ENCODE measurements around the gene SPRY4. TPM values are rescaled to one million over a fixed set of nuclear protein-coding genes. Genes with fewer than 3 reads are reported as not detected.

The SPRY4 gene
- total RNA-seq, 1 experiment from 2014 or later: 35.6 TPM

GRCh38 chr5:142286111-142286510 lies 38.7 kb downstream of the SPRY4 start:
- no peaks in the 10 kb centered on the region for H3K27me3 ChIP-seq (ENCODE audit: control insufficient read depth, insufficient read depth, low read length)
- H3K27ac ChIP-seq (ENCODE audit: low read length): no peak overlapping the region
- CTCF ChIA-PET: no interaction called here
- no TSS peak for BruUV-seq (replicated peaks)
- no peaks in the 10 kb centered on the region for H3K9me3 ChIP-seq (ENCODE audit: control insufficient read depth, insufficient read depth, low read depth, low read length)
- intact Hi-C loops (cut with micrococcal nuclease; ENCODE audit: unreplicated experiment): no loop called here
- peaks cover 21% of the 10 kb centered on the region for H3K4me1 ChIP-seq (ENCODE audit: control insufficient read depth, insufficient read depth, low read length)
- no peak for TF ChIP-seq CTCF (IDR thresholded peaks at IDR 0.05)
- no peak for TF ChIP-seq REST (IDR thresholded peaks at IDR 0.05; ENCODE audit: insufficient read depth in 1 of 2, low read depth in 2 of 2, low read length in 1 of 2)
- TF ChIP-seq TCF7L2 (IDR thresholded peaks at IDR 0.05; ENCODE audit: low read depth, low read length): no peak
- TF ChIP-seq POLR2AphosphoS5 (IDR thresholded peaks at IDR 0.05; ENCODE audit: low read depth, low read length): no peak
- no peak for TF ChIP-seq SIN3A (IDR thresholded peaks at IDR 0.05; ENCODE audit: borderline replicate concordance, insufficient read depth, low read depth, low read length)
- no peak for DNase-seq (ENCODE audit: low read depth, low spot score)
- POLR2A ChIA-PET: interaction anchor here (0.6 kb wide), 1 partner anchor 64 kb away, joined by 4 read pairs; no protein-coding TSS in a partner anchor
- no peak for ATAC-seq
- in situ Hi-C loops (cut with HindIII; ENCODE audit: low pct_unique_long_range_greater_than_20kb, low sequenced_read_pairs): no loop called here
- no peak overlapping the region for H3K4me3 ChIP-seq (ENCODE audit: low read depth in 2 of 2, low read length in 2 of 2)
- H3K36me3 ChIP-seq (ENCODE audit: control insufficient read depth, insufficient read depth, low read length): no peaks in the 10 kb centered on the region

GRCh38 chr5:142283304-142283703 lies 41.5 kb downstream of the SPRY4 start:
- intact Hi-C loops (cut with micrococcal nuclease; ENCODE audit: unreplicated experiment): no loop called here
- Histone ChIP-seq H3K27ac (ENCODE audit: low read length) (no peak overlapping the region), H3K4me1 (ENCODE audit: control insufficient read depth, insufficient read depth, low read length) (peaks cover 7% of the 10 kb centered on the region; the same call in 1 of the 2 replicates), H3K27me3 (ENCODE audit: control insufficient read depth, insufficient read depth, low read length) (no peaks in the 10 kb centered on the region), H3K4me3 (ENCODE audit: low read depth in 2 of 2, low read length in 2 of 2) (no peak overlapping the region), H3K36me3 (ENCODE audit: control insufficient read depth, insufficient read depth, low read length) (no peaks in the 10 kb centered on the region), H3K9me3 (ENCODE audit: control insufficient read depth, insufficient read depth, low read depth, low read length) (no peaks in the 10 kb centered on the region)
- ATAC-seq: no peak
- no peak for TF ChIP-seq TCF7L2 (IDR thresholded peaks at IDR 0.05; ENCODE audit: low read depth, low read length)
- no peak for TF ChIP-seq SIN3A (IDR thresholded peaks at IDR 0.05; ENCODE audit: borderline replicate concordance, insufficient read depth, low read depth, low read length)
- TF ChIP-seq CTCF (IDR thresholded peaks at IDR 0.05): no peak
- TF ChIP-seq POLR2AphosphoS5 (IDR thresholded peaks at IDR 0.05; ENCODE audit: low read depth, low read length): no peak
- no peak for TF ChIP-seq REST (IDR thresholded peaks at IDR 0.05; ENCODE audit: insufficient read depth in 1 of 2, low read depth in 2 of 2, low read length in 1 of 2)
- POLR2A ChIA-PET: no interaction called here
- no TSS peak for BruUV-seq (replicated peaks)
- DNase-seq (ENCODE audit: low read depth, low spot score): no peak
- CTCF ChIA-PET: no interaction called here
- in situ Hi-C loops (cut with HindIII; ENCODE audit: low pct_unique_long_range_greater_than_20kb, low sequenced_read_pairs): no loop called here

All from Panc1 (cell line).